ENCODE results near the gene TIMM50. TPM values are rescaled to one million over a fixed set of nuclear protein-coding genes. Genes with fewer than 3 reads are reported as not detected.
A peak's percentile ranks its signal among the peaks of the same experiment; 100 is the strongest.

Gene TIMM50
- total RNA-seq, 2 donors from 2014 or later: 54.1 to 75.5 TPM

DNA sequence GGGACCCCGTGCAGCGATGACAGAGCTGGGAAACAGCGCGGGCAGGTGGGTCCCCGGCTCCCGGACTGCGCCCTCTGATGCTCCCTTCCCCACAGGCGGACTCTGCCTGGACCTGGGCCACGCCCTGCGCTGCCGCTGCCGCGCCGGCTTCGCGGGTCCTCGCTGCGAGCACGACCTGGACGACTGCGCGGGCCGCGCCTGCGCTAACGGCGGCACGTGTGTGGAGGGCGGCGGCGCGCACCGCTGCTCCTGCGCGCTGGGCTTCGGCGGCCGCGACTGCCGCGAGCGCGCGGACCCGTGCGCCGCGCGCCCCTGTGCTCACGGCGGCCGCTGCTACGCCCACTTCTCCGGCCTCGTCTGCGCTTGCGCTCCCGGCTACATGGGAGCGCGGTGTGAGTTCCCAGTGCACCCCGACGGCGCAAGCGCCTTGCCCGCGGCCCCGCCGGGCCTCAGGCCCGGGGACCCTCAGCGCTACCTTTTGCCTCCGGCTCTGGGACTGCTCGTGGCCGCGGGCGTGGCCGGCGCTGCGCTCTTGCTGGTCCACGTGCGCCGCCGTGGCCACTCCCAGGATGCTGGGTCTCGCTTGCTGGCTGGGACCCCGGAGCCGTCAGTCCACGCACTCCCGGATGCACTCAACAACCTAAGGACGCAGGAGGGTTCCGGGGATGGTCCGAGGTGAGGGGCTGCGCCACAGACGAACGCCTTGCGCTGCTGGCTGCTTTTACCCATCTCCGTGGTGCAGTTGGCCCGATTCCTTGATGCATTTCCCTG lies 26.5 kb downstream of the TIMM50 start:
- Histone ChIP-seq H3K4me3 (peak overlapping the region; percentile 7 to 29), H3K27me3 (replicated peaks; ENCODE audit: insufficient read depth) (peaks cover 3% of the 10 kb centered on the region), H3K27ac (no peak overlapping the region), H3K36me3 (no peaks in the 10 kb centered on the region), H3K9me3 (no peaks in the 10 kb centered on the region), H3K4me1 (replicated peaks) (no peaks in the 10 kb centered on the region)
- intact Hi-C loops (cut with DNase I): no loop called here
- DNase-seq (ENCODE audit: low spot score): no peak
- WGBS: 10% methylated on average over 51 of the region's 96 CpGs
- TF ChIP-seq, protein P1, sequence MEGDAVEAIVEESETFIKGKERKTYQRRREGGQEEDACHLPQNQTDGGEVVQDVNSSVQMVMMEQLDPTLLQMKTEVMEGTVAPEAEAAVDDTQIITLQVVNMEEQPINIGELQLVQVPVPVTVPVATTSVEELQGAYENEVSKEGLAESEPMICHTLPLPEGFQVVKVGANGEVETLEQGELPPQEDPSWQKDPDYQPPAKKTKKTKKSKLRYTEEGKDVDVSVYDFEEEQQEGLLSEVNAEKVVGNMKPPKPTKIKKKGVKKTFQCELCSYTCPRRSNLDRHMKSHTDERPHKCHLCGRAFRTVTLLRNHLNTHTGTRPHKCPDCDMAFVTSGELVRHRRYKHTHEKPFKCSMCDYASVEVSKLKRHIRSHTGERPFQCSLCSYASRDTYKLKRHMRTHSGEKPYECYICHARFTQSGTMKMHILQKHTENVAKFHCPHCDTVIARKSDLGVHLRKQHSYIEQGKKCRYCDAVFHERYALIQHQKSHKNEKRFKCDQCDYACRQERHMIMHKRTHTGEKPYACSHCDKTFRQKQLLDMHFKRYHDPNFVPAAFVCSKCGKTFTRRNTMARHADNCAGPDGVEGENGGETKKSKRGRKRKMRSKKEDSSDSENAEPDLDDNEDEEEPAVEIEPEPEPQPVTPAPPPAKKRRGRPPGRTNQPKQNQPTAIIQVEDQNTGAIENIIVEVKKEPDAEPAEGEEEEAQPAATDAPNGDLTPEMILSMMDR (IDR thresholded peaks at IDR 0.05): no peak
- TF ChIP-seq POLR2A (IDR thresholded peaks at IDR 0.05) (no peak), POLR2AphosphoS5 (IDR thresholded peaks at IDR 0.05) (no peak)

DNA sequence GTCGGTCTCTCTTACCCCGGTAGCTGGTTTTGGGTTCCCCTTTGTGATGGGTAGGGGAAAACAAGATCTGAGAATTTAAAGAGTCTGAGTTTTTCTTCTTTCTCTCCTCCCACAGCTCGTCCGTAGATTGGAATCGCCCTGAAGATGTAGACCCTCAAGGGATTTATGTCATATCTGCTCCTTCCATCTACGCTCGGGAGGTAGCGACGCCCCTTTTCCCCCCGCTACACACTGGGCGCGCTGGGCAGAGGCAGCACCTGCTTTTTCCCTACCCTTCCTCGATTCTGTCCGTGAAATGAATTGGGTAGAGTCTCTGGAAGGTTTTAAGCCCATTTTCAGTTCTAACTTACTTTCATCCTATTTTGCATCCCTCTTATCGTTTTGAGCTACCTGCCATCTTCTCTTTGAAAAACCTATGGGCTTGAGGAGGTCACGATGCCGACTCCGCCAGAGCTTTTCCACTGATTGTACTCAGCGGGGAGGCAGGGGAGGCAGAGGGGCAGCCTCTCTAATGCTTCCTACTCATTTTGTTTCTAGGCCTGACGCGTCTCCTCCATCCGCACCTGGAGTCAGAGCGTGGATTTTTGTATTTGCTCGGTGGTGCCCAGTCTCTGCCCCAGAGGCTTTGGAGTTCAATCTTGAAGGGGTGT lies 27.2 kb downstream of the TIMM50 start:
- 25% methylated on average over 24 of the region's 24 CpGs for WGBS
- Histone ChIP-seq H3K9me3 (no peaks in the 10 kb centered on the region), H3K4me1 (replicated peaks) (no peaks in the 10 kb centered on the region), H3K27ac (no peak overlapping the region), H3K36me3 (no peaks in the 10 kb centered on the region), H3K4me3 (no peak overlapping the region), H3K27me3 (replicated peaks; ENCODE audit: insufficient read depth) (peaks cover 3% of the 10 kb centered on the region)
- intact Hi-C loops (cut with DNase I): no loop called here
- TF ChIP-seq POLR2A (IDR thresholded peaks at IDR 0.05) (no peak), POLR2AphosphoS5 (IDR thresholded peaks at IDR 0.05) (no peak)
- TF ChIP-seq, protein P1 (IDR thresholded peaks at IDR 0.05): no peak
- no peak for DNase-seq (ENCODE audit: low spot score)

DNA sequence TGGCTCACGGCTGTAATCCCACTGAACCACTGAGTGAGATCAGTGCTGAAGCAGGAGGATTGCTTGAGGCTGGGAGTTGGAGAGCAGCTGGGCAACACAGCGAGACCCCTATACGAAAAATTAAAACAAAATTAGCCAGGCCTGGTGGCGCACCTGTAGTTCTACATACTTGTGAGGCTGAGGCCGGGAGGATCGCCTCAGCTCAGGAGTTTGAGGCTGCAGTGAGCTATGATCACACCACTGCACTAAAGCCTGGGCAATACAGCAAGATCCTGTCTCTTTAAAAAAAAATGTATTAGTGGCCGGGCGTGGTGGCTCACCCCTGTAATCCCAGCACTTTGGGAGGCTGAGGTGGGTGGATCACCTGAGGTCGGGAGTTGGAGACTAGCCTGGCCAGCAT lies 28.0 kb downstream of the TIMM50 start:
- H3K36me3 ChIP-seq: no peaks in the 10 kb centered on the region
- H3K9me3 ChIP-seq: no peaks in the 10 kb centered on the region
- intact Hi-C loops (cut with DNase I): no loop called here
- TF ChIP-seq POLR2A (IDR thresholded peaks at IDR 0.05): no peak
- TF ChIP-seq, protein P1 (IDR thresholded peaks at IDR 0.05): no peak
- TF ChIP-seq POLR2AphosphoS5 (IDR thresholded peaks at IDR 0.05): no peak
- no peak overlapping the region for H3K27ac ChIP-seq
- peaks cover 3% of the 10 kb centered on the region for H3K27me3 ChIP-seq (replicated peaks; ENCODE audit: insufficient read depth)
- 88% methylated on average over 9 of the region's 9 CpGs for WGBS
- no peak for DNase-seq (ENCODE audit: low spot score)
- no peaks in the 10 kb centered on the region for H3K4me1 ChIP-seq (replicated peaks)
- no peak overlapping the region for H3K4me3 ChIP-seq

DNA sequence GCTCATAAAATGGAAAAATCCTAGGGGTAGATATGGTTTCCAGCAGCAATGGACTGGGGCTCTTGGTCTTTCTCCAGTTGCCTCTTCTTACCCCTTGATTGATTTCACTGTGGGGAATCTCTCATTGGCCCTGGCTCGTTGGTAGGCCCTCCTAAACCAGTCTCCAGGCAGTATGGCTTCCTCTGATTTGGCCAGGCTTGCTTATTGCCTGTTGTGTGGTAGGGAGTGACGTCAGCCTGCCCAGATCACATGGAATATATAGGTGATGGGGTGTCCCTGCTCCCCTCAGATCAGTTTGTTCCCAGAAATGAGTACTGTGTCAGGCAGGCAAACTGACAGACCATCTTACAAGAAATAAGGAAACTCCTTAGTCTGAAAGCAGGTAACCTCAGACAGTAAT lies 28.6 kb downstream of the TIMM50 start:
- intact Hi-C loops (cut with DNase I): no loop called here
- peaks cover 7% of the 10 kb centered on the region for H3K27me3 ChIP-seq (replicated peaks; ENCODE audit: insufficient read depth)
- H3K4me1 ChIP-seq (replicated peaks): no peaks in the 10 kb centered on the region
- DNase-seq (ENCODE audit: low spot score): no peak
- no peak overlapping the region for H3K4me3 ChIP-seq
- TF ChIP-seq POLR2A (IDR thresholded peaks at IDR 0.05): no peak
- H3K9me3 ChIP-seq: no peaks in the 10 kb centered on the region
- H3K36me3 ChIP-seq: no peaks in the 10 kb centered on the region
- WGBS: 82% methylated on average over 2 of the region's 2 CpGs
- H3K27ac ChIP-seq: no peak overlapping the region

DNA sequence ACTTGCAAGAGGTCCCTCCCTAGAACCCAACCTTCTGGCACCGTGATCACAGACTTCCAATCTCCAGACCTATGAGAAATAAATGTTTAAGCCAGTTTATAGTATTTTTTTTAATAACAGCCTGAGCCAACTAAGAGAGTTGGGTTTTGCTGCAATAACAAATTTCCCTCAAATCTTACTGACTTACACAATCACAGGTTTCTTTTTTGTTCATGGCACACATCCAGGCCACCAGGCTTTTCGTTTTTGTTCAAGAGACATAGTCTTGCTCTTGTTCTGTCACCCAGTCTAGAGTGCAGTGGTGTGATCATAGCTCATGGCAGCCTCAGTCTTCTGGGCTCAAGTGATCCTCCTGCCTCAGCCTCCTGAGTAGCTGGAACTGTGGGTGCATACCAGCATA lies 32.4 kb downstream of the TIMM50 start:
- intact Hi-C loops (cut with DNase I): no loop called here
- no peaks in the 10 kb centered on the region for H3K9me3 ChIP-seq
- TF ChIP-seq, protein P1 (IDR thresholded peaks at IDR 0.05): no peak
- TF ChIP-seq POLR2A (IDR thresholded peaks at IDR 0.05) (no peak), POLR2AphosphoS5 (IDR thresholded peaks at IDR 0.05) (no peak)
- no peaks in the 10 kb centered on the region for H3K36me3 ChIP-seq
- H3K4me3 ChIP-seq: no peak overlapping the region
- H3K27ac ChIP-seq: no peak overlapping the region
- peaks cover 7% of the 10 kb centered on the region for H3K4me1 ChIP-seq (replicated peaks)
- no peak for DNase-seq (ENCODE audit: low spot score)
- WGBS: 55% methylated on average over 2 of the region's 2 CpGs
- peaks cover 7% of the 10 kb centered on the region for H3K27me3 ChIP-seq (replicated peaks; ENCODE audit: insufficient read depth)

Measured in prostate gland (tissue), 2 donors.